Neural cell (in vitro differentiated cells): Measurements from ENCODE around the gene ALS2. TPM values are rescaled to one million over a fixed set of nuclear protein-coding genes. Genes with fewer than 3 reads are reported as not detected.

ENCODE experiments used
- H2AFZ ChIP-seq: fragments of 200-600, 300-800 bp; sonication (generic), shearing (Covaris generic); 2 replicates; pipeline ENCODE4 v1.6.0; 2014; ENCODE audit warnings: low read depth, mild to moderate bottlenecking, antibody characterized with exemption, low read length, moderate library complexity
- H3F3A ChIP-seq: fragments of 200-600 bp; shearing (Covaris generic); 2 replicates; pipeline ENCODE4 v1.6.1; 2016; ENCODE audit warnings: mild to moderate bottlenecking, moderate library complexity, mixed read lengths, antibody characterized with exemption, low read length; ENCODE audit not compliant: insufficient read depth, poor library complexity, severe bottlenecking
- H3K27ac ChIP-seq: fragments of 200-600, 300-800 bp; sonication (generic), shearing (Covaris generic); 2 replicates; pipeline ENCODE4 v1.5.1; 2014; ENCODE audit warnings: mild to moderate bottlenecking, low read length, moderate library complexity
- H3K27me3 ChIP-seq: fragments of 300-800, 200-600 bp; sonication (generic), shearing (Covaris generic); 2 replicates; pipeline ENCODE4 v1.6.0; 2014; ENCODE audit warnings: mild to moderate bottlenecking, low read depth, low read length, moderate library complexity; ENCODE audit not compliant: insufficient read depth
- H3K36me3 ChIP-seq: fragments of 300-800, 200-600 bp; sonication (generic), shearing (Covaris generic); 2 replicates; pipeline ENCODE4 v1.5.1; 2014; ENCODE audit warnings: mild to moderate bottlenecking, antibody characterized with exemption, low read length, moderate library complexity; ENCODE audit not compliant: insufficient read depth
- H3K4me2 ChIP-seq: fragments of 300-800, 200-600 bp; sonication (generic), shearing (Covaris generic); 2 replicates; pipeline ENCODE4 v1.6.0; 2014; ENCODE audit warnings: mild to moderate bottlenecking, low read length
- H3K4me3 ChIP-seq: fragments of 300-800, 200-600 bp; sonication (generic), shearing (Covaris generic); 2 replicates; pipeline ENCODE4 v1.5.1; 2014; ENCODE audit warnings: mild to moderate bottlenecking, low read length, moderate library complexity
- H3K79me2 ChIP-seq: fragments of 200-600 bp; shearing (Covaris generic); replicated peaks from 2 replicates; pipeline ENCODE4 v1.6.0; 2014; ENCODE audit warnings: mild to moderate bottlenecking, low read length, moderate library complexity; ENCODE audit not compliant: insufficient read depth
- H3K9ac ChIP-seq: fragments of 300-800, 200-600 bp; sonication (generic), shearing (Covaris generic); 2 replicates; pipeline ENCODE4 v1.6.1; 2016; ENCODE audit warnings: mild to moderate bottlenecking, low read length, mixed read lengths
- H3K9me2 ChIP-seq: fragments of 200-600 bp; shearing (Covaris generic); 2 replicates; pipeline ENCODE4 v1.6.1; 2016; ENCODE audit warnings: mild to moderate bottlenecking, low read length, mixed read lengths; ENCODE audit not compliant: insufficient read depth
- H3K9me3 ChIP-seq: fragments of 200-600, 300-800 bp; sonication (generic), shearing (Covaris generic); 2 replicates; pipeline ENCODE4 v1.6.1; 2016; ENCODE audit warnings: mild to moderate bottlenecking, mixed run types, low read length, moderate library complexity, mixed read lengths
- H4K20me1 ChIP-seq: fragments of 200-600 bp; shearing (Covaris generic); 2 replicates; pipeline ENCODE4 v1.6.1; 2016; ENCODE audit warnings: mild to moderate bottlenecking, mixed run types; ENCODE audit not compliant: insufficient read depth
- EP300 ChIP-seq: fragments of 450-650 bp; conservative IDR thresholded peaks from 2 replicates; pipeline ENCODE4 v1.6.1; 2014; ENCODE audit warnings: antibody characterized with exemption, mild to moderate bottlenecking, moderate library complexity; ENCODE audit not compliant: poor library complexity, severe bottlenecking
- EZH2 ChIP-seq: fragments of 200-600, 300-800 bp; shearing (Covaris generic), sonication (generic); IDR thresholded peaks from 2 replicates; pipeline ENCODE4 v1.6.1; 2014; ENCODE audit warnings: antibody characterized with exemption, low read length, borderline replicate concordance, mild to moderate bottlenecking; ENCODE audit not compliant: insufficient read depth, poor library complexity, severe bottlenecking
- MXI1 ChIP-seq: fragments of 450-650 bp; conservative IDR thresholded peaks from 2 replicates; pipeline ENCODE4 v1.6.1; 2014; ENCODE audit warnings: antibody characterized with exemption, mild to moderate bottlenecking; ENCODE audit not compliant: poor library complexity, severe bottlenecking
- POLR2AphosphoS5 ChIP-seq: IDR thresholded peaks from 2 replicates; pipeline ENCODE4 v1.6.1; 2012
- RAD21 ChIP-seq: fragments of 450-650 bp; conservative IDR thresholded peaks from 2 replicates; pipeline ENCODE4 v1.6.1; 2014; ENCODE audit warnings: antibody characterized with exemption, mild to moderate bottlenecking, moderate library complexity
- SMC3 ChIP-seq: fragments of 450-650 bp; conservative IDR thresholded peaks from 2 replicates; pipeline ENCODE4 v1.6.1; 2014; ENCODE audit warnings: antibody characterized with exemption, mild to moderate bottlenecking, moderate library complexity; ENCODE audit not compliant: poor library complexity
- TAF1 ChIP-seq: IDR thresholded peaks from 2 replicates; pipeline ENCODE4 v1.6.1; 2012; ENCODE audit warnings: low read depth
- polyA plus RNA-seq: library from polyadenylated mRNA; depleted of rRNA; stranded (reverse); fragments of >200 nt; gene quantifications from 2 replicates; pipeline ENCODE4 v1.2.3, GENCODE V29; 2014
- TF ChIP-seq, protein P1 (sequence below): fragments of 450-650 bp; IDR thresholded peaks from 2 replicates; pipeline ENCODE4 v1.5.1; 2014; ENCODE audit warnings: antibody characterized with exemption, mild to moderate bottlenecking, moderate library complexity; ENCODE audit not compliant: poor library complexity, severe bottlenecking
- TF ChIP-seq, protein P2 (sequence below): IDR thresholded peaks from 2 replicates; pipeline ENCODE4 v1.6.1; 2012; ENCODE audit warnings: borderline replicate concordance

ALS2 gene
- polyA plus RNA-seq, 1 donor from 2014 or later = 26.3 TPM

DNA sequence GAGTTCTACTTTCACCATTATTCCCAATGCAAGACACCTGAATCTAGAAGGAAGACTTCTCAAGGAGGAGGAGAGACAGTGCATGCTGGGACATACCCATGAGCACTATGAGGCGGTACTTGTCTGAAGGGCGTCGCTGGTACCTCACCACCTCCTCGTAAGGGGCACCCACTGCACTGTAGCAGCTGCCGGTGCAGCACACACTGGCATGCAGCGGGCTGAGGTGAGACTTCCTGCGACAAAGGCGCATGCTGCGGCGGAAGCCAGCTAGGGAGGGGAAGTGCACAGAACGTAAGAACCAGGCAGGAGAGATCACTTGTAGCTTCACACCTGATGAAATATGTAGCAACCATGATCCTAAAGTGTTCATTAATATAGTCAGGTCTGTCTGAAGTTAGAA, 124.6 kb downstream of the ALS2 start:
- Histone ChIP-seq H3K79me2 (no peaks in the 10 kb centered on the region), H3K9ac (no peak overlapping the region), H2AFZ (no peak overlapping the region), H3K27me3 (no peaks in the 10 kb centered on the region), H3K27ac (no peak overlapping the region), H4K20me1 (no peaks in the 10 kb centered on the region), H3K36me3 (no peaks in the 10 kb centered on the region), H3K4me2 (no peak overlapping the region), H3K9me3 (no peaks in the 10 kb centered on the region), H3K4me3 (no peak overlapping the region), H3K9me2 (no peaks in the 10 kb centered on the region), H3F3A (no peaks in the 10 kb centered on the region)
- TF ChIP-seq TAF1 (no peak), POLR2AphosphoS5 (no peak)

DNA sequence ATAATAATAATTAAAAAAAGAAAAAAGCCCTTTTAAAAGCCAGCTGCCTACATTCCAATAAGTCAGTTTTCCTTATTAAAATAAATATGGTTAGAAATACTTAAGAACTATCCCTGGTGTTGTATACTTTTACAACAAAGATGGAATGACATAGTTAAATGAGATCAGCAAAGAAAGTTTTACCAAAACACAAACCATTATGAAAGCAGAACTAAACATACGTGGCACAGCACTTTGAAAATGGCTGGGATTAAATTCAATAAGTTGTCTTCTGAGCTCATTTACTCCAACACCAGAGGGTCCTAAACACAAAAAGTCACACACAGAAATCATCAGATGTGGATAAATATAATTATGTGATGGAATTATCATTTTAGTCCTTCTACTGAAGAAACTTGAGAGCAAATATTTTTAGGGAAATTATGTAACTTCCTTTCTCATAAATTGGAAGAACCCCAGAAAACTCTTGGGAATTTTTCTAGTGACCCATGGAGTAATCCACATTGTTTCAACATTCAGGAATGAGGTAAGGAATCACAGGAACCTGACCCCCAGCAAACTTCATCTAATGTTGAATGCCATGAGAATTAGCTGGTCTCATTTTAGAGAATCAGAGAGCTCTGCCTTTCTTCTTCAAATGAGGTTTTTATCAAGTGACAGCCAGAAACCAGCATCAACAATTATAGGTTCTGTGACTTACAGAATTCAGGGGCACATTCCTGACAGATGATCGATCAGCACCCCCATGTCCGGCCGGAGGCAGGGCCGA, 125.9 kb downstream of the ALS2 start:
- Histone ChIP-seq H3K9me3 (no peaks in the 10 kb centered on the region), H3K27me3 (no peaks in the 10 kb centered on the region), H3F3A (no peaks in the 10 kb centered on the region), H3K27ac (no peak overlapping the region), H3K4me3 (no peak overlapping the region), H3K9me2 (no peaks in the 10 kb centered on the region), H2AFZ (no peak overlapping the region), H3K4me2 (no peak overlapping the region), H4K20me1 (no peaks in the 10 kb centered on the region), H3K9ac (no peak overlapping the region), H3K36me3 (no peaks in the 10 kb centered on the region), H3K79me2 (no peaks in the 10 kb centered on the region)
- no peak for TF ChIP-seq RAD21
- TF ChIP-seq, protein P1, sequence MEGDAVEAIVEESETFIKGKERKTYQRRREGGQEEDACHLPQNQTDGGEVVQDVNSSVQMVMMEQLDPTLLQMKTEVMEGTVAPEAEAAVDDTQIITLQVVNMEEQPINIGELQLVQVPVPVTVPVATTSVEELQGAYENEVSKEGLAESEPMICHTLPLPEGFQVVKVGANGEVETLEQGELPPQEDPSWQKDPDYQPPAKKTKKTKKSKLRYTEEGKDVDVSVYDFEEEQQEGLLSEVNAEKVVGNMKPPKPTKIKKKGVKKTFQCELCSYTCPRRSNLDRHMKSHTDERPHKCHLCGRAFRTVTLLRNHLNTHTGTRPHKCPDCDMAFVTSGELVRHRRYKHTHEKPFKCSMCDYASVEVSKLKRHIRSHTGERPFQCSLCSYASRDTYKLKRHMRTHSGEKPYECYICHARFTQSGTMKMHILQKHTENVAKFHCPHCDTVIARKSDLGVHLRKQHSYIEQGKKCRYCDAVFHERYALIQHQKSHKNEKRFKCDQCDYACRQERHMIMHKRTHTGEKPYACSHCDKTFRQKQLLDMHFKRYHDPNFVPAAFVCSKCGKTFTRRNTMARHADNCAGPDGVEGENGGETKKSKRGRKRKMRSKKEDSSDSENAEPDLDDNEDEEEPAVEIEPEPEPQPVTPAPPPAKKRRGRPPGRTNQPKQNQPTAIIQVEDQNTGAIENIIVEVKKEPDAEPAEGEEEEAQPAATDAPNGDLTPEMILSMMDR = no peak

DNA sequence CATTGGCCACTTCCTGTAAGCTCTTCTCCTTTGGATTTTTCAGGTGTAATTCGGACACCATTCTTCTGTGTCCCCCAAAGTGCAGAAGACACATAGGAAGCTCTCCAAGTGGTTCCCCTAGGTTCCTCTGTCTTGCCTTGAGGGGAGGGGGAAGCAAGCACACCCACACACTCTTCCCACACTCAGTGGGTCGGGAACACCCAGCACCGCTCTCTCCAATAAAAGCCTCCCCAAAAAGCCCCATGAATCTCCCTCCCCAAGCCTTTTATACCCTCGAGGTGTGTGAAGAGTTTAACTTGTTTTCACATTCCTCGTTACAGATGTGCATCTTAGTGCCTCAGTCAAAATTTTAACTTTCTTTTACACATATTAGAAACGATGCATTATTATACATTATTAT, 127.5 kb downstream of the ALS2 start:
- Histone ChIP-seq H3K36me3 (no peaks in the 10 kb centered on the region), H4K20me1 (no peaks in the 10 kb centered on the region), H3F3A (no peaks in the 10 kb centered on the region), H3K79me2 (no peaks in the 10 kb centered on the region), H2AFZ (no peak overlapping the region), H3K9ac (no peak overlapping the region), H3K27me3 (no peaks in the 10 kb centered on the region), H3K9me2 (no peaks in the 10 kb centered on the region), H3K4me2 (no peak overlapping the region), H3K4me3 (no peak overlapping the region), H3K9me3 (no peaks in the 10 kb centered on the region), H3K27ac (no peak overlapping the region)
- TF ChIP-seq EZH2 (no peak), SMC3 (no peak), TAF1 (no peak), RAD21 (no peak), EP300 (no peak), MXI1 (no peak), POLR2AphosphoS5 (no peak)
- TF ChIP-seq, protein P1 = no peak
- TF ChIP-seq, protein P2, sequence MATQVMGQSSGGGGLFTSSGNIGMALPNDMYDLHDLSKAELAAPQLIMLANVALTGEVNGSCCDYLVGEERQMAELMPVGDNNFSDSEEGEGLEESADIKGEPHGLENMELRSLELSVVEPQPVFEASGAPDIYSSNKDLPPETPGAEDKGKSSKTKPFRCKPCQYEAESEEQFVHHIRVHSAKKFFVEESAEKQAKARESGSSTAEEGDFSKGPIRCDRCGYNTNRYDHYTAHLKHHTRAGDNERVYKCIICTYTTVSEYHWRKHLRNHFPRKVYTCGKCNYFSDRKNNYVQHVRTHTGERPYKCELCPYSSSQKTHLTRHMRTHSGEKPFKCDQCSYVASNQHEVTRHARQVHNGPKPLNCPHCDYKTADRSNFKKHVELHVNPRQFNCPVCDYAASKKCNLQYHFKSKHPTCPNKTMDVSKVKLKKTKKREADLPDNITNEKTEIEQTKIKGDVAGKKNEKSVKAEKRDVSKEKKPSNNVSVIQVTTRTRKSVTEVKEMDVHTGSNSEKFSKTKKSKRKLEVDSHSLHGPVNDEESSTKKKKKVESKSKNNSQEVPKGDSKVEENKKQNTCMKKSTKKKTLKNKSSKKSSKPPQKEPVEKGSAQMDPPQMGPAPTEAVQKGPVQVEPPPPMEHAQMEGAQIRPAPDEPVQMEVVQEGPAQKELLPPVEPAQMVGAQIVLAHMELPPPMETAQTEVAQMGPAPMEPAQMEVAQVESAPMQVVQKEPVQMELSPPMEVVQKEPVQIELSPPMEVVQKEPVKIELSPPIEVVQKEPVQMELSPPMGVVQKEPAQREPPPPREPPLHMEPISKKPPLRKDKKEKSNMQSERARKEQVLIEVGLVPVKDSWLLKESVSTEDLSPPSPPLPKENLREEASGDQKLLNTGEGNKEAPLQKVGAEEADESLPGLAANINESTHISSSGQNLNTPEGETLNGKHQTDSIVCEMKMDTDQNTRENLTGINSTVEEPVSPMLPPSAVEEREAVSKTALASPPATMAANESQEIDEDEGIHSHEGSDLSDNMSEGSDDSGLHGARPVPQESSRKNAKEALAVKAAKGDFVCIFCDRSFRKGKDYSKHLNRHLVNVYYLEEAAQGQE = no peak
